SU-DHL-6 (cell line): Measurements from ENCODE around the gene PTGER4.

ENCODE experiments used
- CTCF ChIP-seq: fragments of 200-600 bp; sonication (generic); IDR thresholded peaks from one replicate; pipeline ENCODE4 v1.5.1; 2017; ENCODE audit warnings: antibody characterized with exemption, mild to moderate bottlenecking, low read length, moderate library complexity; ENCODE audit not compliant: insufficient read depth, poor library complexity, severe bottlenecking
- EZH2phosphoT487 ChIP-seq: fragments of 200-600 bp; sonication (generic), shearing (Covaris generic); conservative IDR thresholded peaks from 2 replicates; pipeline ENCODE4 v1.6.1; 2018; ENCODE audit warnings: mild to moderate bottlenecking, antibody characterized with exemption, low read length, moderate library complexity, mixed read lengths

- no peak for TF ChIP-seq CTCF
- TF ChIP-seq EZH2phosphoT487, result no peak
Measured at GRCh38 chr5:40675396-40676133, 4.2 kb upstream of the PTGER4 start.
